Measurements from ENCODE around the gene PYY.

The PYY gene

DNA sequence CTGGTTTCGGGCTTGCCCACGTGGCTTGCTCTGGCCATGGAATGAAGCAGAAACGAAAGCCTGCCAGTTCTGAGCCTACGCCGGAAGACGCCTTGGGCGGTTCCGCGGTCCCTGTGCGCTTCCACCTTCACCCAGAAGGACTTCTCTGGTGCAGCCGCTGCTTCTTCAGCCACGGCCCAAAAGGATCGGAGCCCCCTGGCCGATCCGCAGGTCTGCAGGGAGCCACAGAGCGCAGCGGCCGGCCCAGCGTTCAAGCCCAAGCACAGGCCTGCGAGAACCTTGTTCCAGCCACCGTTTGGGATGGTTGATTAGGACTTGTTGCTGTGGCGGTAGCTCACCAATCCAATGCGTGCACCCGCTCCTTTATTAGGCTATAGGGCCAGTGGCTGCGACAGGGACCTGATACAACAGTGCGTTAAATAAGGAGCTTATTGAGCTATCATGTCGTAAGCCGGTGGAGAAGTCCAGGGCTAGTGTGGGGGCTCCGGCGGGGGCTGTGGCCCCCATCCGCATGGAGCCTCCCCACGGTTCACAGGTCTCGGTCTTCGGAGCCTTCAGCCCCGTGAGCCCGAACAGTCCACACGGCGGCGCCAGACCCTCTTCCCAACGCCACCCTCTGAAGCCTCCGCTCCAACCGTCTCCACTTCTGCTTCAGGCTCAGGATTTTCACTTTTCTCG lies 36.3 kb downstream of the PYY start:
- in situ Hi-C loops (cut with MboI; ENCODE audit: low sequenced_read_pairs) = no loop called here

DNA sequence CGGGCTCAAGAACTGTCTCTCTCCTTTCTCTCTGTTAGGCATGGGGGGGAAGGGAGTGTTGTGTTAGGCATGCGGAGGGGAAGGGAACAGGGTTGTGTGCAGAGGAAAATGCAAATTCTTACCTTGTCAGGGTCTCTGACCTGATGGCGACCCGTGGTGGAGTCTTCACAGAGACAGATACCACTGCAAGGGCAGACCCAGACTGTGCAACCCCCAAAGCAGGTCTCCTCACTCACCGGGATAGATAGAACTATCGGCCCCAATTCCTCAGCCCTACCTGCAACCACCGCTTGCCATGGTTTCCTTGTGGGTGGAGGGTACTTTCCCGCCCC lies 36.8 kb downstream of the PYY start:
- in situ Hi-C loops (cut with MboI; ENCODE audit: low sequenced_read_pairs) = no loop called here

DNA sequence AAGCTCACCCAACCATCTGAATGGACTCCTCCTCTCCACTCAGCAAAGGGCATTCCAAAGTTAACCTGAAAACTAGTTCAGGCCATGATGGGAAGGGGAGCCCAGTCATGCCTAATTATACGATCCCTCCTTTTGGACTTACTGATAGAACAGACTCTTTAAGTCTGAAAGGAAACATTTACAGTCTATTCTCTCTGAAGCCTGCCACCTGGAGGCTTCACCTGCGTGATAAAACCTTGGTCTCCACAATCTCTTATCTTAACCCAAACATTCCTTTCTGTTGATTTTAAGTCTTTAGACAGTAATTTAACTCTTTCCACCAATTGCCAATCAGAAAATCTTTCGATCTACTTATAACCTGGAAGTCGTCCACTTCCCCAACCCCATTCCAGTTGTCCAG lies 37.4 kb downstream of the PYY start:
- in situ Hi-C loops (cut with MboI; ENCODE audit: low sequenced_read_pairs) = no loop called here

DNA sequence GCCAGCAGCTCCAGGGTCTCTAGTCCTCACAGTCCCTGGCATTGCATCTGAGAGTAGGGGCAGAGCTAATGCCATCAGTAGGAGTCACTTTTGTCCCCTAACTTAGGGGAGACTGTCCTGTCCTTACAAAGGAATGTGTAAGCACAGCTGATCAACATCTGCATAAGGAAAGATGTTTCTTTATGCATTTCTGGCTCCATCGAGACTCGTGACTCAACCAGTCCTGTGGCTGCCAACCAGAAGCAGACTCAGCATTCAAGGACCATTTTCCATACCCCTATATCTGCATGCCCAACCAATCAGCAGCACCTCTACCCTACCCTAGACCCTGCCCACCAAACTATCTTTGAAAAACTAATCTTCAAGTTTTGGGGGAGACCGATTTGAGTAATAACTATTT lies 38.2 kb downstream of the PYY start:
- in situ Hi-C loops (cut with MboI; ENCODE audit: low sequenced_read_pairs) = no loop called here

DNA sequence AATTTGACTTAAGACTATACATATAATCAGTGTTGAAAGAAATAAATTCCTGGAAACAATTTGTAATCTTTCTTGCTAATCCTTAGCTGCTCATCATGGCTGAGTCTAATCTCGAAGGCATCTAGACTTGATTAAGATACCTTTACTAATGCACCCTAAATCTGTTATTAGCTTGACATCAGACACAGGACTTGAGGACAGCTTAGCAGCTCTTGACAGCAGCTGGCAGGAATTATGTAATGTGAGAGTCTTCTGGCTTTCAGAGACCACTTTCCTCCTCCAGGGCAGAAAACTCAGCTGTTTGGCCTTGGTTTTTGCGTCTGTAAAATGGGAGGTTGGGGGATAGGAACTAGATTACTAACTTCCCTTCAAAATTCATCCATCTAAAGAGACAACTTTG lies 39.3 kb downstream of the PYY start:
- in situ Hi-C loops (cut with MboI; ENCODE audit: low sequenced_read_pairs) = no loop called here

DNA sequence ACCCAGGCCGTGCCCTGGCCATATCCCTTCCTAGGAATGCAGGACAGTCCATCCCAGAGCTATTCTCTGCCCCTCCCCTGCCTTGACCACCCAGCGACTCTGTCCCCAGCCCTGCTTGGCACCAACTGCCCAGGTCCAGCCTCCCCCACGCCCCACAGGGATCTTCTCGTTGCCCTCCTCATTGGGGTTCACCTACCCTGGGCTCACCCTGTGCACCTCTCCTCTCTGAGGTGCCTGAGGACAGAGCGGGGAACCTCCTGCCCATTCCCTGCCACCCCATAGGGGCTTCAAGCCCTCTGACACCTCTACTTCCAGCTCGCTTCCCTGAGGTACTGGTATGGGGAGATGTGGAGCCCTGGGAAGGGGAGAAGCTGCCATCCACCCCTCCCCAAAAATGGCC lies 40.2 kb downstream of the PYY start:
- in situ Hi-C loops (cut with MboI; ENCODE audit: low sequenced_read_pairs) = no loop called here

DNA sequence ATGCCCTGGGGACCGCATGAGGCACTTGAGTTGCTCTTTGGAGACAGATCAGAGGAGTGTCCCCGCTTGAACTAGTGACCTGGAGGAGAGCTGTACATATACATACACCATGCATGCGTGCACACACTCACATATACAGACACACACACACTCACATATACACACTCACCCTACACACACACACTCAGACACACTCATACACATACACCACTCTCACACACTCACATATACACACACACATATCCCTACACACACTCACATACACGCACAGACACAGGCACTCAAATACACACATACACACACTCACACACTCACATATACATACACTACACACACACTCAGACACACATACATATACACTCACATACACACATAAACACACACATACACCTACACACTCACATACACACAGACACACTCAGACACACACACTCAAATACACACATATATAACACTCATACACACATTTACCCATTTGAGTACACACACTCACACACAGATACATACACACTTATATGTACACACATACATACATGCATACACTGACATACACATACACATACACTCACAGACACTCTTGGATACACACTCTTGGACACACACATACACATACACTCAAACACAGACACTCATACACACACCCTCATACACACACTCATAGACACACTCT lies 41.0 kb downstream of the PYY start:
- in situ Hi-C loops (cut with MboI; ENCODE audit: low sequenced_read_pairs) = no loop called here

DNA sequence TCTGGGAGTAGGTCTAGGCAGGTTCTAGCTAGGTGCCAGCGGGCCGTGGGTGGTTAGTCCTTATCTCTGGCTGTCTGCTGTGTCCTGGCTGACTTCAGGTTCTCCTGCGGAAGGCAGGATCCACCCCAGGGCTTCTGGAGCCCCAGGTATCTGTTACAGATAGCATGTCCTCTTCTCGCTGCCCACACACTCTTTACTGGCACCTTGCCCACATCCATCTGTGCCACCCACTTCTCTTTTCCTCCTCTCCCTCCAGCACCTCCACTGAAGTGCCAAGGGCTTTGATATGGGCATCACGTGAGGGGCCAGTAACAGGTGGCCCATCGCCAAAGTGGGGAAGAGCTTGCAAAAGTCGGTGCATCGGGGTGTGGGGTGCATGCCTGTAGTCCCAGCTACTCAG lies 41.8 kb downstream of the PYY start:
- in situ Hi-C loops (cut with MboI; ENCODE audit: low sequenced_read_pairs) = no loop called here

DNA sequence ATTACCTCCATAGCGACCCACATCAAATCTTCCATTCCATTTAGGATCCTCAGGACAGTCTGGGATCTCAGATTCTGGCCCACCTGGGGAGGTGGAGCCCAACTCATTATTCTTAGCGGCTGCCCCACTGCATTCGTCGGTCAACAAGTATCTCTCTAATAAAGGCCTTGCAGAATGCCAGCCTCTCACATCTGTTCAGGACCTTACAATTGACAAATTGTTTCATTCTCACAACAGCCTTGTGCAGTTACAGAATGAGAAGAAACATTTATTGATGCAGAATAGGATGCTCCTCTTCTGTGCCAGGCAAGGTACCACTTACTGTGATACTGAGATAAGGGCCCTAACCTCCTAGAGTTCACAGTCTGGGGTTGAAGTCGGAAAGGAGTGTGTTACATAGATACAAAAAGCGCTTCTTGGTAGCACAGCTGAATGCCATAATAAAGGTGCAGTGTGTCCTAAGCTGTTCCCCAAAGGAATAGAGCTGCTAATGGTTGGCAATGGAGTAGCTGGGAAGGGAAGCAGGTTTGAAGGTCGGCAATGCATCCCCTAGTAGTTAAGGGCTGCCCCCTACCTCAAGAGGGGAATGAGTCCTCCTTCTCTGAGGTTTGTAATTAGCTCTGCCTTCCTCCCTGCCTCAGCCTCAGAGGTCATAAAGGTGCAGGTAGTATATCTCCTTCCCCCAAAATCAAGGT lies 44.1 kb downstream of the PYY start:
- in situ Hi-C loops (cut with MboI; ENCODE audit: low sequenced_read_pairs) = no loop called here

DNA sequence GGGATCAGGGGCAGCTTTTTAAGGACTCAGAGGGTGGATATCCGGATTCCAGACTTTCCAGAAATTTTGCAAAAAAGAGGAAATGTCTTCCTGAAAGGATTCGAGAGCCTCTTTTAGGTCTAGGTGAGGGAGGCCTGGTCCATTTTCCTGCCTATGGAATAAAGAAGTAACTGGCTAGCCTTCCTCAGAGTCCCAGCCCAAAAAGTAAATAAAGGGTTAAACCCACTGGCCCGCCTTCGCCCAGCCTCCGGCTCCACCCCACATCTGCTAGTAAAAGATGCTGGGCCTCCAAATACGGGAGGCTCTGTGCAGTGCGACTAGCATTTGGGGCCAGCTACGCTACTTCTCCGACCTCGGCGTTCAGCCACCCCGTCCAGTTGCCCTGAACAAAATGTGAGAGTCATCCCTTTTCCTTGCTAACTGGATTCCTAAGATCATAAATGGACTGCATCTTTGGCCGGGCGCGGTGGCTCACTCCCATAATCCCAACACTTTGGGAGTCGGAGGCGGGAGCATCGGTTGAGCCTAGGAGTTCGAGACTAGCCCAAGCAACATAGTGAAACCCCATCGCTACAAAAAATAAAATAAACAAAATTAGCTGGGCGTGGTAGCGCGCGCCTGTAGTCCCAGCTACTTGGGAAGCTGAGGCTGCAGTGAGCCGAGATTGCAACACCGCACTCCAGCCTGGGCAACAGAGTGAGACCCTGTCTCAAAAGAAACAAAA lies 45.6 kb downstream of the PYY start:
- in situ Hi-C loops (cut with MboI; ENCODE audit: low sequenced_read_pairs) = no loop called here

DNA sequence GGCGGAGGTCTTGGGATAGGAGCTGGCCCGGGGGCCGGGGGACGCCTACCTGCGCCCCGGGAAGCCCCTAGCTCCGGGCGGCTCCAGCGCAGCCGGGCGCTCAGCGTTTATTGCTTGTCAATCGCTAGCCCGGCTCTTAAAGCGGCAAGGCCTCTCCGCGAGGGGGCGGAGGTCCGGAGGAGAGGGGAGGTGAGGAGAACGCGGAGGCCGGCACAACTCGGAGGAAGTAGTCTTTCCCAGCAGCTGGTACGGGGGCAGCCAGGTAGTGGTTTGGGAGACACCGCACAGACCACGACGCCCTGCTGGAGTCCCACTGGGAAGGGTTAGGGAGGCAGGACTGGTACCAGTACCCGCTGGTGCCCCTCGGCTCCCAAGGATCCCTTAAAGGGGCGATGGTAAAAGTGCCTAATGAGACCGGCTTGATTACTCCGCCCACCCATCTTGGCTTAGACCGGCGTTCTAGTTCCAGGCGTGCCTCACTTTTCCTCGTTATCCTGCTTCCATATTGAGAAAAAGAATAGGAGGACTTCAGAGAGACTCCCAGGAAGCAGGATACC lies 46.2 kb downstream of the PYY start, which contains the start of gene MPP2:
Gene MPP2 (minus strand): TSS at position 112 of the 557 bp plus-strand sequence. CDS start 3,076 bp downstream, outside the sequence.
- in situ Hi-C loops (cut with MboI; ENCODE audit: low sequenced_read_pairs) = no loop called here

DNA sequence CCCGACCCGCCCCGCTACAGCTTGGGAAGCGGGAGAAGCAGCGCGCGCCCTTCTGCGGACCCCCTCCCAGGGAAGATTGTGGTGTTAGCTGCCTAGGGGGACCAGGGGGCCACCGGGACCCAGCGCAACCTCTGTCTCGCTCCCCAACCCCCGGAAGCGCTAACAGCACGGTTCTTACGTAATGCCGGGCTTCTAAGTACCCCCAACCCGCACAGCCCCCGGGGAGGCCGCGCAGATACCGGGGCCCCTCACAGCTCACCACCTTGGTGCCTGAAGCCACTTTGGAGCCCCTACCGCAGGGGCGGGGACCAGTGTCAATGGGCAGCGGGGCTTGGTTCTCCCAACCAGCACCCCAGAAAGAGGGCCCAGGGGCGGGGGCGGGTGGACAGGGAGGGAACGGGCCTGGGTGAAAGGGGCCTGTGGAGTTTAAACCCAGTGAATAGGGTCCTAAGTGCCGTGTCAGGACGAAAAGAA lies 46.8 kb downstream of the PYY start:
- in situ Hi-C loops (cut with MboI; ENCODE audit: low sequenced_read_pairs) = no loop called here

DNA sequence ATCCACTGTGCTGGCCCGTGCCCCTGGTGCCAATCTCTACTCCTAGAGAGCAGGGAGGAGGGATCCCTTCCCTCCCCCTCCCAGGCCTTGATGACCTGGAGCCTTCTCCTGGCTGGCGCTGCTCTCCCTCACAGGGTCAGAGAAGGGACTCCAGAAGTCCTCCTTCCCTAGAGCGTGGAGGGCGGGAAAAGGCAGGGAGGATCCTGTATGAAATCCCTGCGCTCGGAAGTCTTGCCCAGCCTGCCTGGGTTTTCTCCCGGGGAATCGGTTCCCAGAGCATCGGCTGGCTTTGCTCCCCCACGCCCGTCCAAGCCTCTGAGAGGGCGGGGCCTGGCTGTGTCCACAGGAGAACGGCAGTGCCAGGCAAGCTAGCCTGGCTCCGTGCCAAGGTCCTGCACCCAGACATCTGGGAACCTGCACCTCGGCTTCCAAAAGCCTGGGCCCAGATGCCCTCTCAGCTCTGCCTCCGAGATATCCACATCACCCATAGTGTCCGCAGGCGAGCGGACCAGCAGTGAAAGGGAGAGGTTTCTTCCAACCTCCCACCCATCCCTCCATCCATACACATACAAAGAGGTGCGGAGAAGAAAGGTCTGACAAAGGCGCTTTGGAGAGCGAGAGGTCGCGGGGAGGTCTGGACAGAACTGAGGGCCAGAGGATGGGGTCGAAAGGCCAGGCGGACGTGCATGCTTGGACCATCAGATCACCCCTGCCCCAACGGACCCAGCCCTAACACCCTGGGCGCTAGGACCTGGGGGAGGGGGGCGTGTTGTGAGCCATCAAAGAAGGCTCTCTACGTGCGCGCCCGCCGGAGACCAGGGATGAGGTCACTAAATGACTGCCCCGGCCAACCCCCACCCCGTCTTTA lies 47.5 kb downstream of the PYY start:
- in situ Hi-C loops (cut with MboI; ENCODE audit: low sequenced_read_pairs) = no loop called here

DNA sequence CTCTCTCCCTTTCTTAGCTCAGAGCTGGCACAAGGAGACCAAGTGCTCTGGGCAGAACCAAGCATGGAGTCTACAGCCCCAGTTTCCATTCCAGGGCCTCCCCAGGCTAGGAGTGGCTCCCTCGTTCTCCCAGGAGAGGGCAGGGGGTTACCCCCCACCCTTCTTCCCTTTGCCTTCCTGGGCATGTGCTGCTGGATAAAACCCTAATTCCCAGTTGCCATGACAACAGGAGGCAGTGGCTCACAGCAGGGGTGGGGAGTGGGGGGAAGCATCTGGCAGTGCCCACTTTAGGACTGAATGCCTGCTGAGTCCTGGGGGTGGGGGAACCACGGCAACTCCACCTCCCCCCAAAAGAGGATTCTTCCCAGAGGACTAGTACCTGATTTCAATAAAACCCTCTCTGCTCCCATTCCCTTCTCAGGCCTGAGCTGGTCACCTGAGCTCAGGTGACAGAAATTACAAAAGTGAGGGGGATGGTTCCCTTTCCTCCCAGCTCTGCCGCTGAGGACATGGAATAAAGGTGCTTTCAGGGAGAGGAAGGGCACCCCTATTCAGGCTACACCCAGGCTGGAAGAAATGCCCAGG lies 48.2 kb downstream of the PYY start:
- in situ Hi-C loops (cut with MboI; ENCODE audit: low sequenced_read_pairs) = no loop called here
